Stimulated activated CD8-positive, alpha-beta memory T cell treated with anti-CD3 and anti-CD28 coated beads, Interleukin-15, amount 100 ng/mL, for 48 hours (primary cell): Measurements from ENCODE around the gene ZNF804B.

ENCODE experiments used
- DNase-seq, 2 donors: peaks; one replicate each; pipeline ENCODE4 v3.0.0-alpha.2; 2020; ENCODE audit warnings: low read depth in 2 of 2

The ZNF804B gene

DNA sequence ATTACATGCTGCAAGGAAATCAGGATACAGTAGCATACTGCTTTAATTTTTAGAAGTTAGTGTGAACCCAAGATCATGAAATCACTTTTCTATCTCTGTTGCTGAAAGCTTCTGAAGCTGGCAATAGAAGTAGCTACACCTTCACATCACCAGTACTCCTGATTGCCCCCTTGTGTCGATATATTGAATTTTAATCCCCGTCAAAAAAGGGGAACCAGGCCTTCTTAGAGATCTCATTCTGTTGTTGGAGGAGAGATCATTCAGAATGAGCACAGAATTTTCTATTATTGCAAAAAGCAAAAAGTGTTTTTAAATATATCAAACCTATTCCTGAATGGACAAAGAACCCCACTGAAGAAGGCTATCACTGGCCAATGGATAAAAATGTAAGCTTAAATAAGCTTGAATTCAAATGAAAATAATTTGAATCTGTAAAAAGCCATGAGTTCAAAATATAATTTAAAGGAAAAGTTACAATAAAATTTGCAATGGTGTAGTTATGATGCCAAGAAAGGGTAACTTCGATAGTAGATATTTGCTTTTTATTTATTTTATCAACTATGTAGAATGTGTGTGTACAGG is 75.7 kb downstream of the ZNF804B start:
- DNase-seq, result no peak

DNA sequence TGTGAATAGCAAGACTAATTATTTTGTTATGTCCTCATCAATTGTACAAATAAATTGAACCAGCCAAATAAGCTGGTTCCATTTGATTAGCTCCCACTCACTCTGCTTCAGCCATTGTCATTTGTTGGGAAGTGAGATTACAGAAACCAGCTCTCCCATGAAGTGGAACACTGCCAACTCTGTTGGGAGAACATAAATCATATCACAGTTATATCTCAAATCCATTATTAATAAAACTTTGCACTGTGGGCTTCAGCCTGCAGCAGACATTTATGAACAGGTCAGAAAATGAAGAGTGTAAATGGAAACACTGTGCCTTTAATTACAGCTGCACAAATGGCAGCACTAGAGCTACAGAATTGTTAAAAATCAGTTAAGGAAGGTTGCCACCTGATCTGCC is 82.7 kb downstream of the ZNF804B start:
- no peak for DNase-seq

DNA sequence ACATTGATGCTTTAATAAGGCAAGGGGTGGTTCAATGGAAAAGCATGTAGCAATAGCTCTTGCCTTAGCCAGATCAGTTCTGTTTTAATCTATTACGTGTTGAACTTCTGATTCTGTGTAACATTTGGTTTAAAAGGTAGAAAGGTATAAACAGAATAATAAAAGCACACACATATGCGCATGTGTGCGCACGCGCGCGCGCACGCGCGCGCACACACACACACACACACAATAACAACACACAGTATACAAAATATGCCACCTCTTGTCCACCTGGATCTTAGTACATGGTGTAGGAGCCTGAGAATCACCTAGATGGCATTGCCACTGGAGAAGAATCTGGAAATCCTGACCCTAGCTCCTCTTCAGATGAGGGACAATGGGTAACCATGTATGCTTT is 85.6 kb downstream of the ZNF804B start:
- no peak for DNase-seq

DNA sequence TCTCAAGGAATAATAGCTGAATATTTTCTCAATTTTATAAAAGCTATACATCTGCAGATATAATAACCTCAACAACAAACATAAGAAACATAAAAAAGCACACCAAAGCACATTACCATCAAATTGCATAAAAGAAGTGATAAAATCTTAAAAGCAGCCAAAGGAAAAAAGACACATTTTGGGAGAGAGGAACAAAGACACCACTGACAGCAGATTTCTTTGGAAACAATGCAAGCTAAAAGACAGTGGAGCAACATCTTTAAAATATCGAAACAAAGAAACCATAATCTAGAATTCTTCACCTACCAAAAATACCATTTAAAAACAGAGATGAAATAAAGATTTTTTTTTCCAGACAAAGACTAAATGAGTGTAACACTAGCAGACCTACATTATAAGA is 91.7 kb downstream of the ZNF804B start:
- no peak for DNase-seq

- DNase-seq, result no peak
These were observed 99.8 kb downstream of the ZNF804B start for GRCh38 chr7:88859288-88859687.

- no peak for DNase-seq
These were observed 106.9 kb downstream of the ZNF804B start for GRCh38 chr7:88866265-88866863.

GRCh38 chr7:88867158-88867557 is 107.7 kb downstream of the ZNF804B start:
- DNase-seq, result no peak

DNA sequence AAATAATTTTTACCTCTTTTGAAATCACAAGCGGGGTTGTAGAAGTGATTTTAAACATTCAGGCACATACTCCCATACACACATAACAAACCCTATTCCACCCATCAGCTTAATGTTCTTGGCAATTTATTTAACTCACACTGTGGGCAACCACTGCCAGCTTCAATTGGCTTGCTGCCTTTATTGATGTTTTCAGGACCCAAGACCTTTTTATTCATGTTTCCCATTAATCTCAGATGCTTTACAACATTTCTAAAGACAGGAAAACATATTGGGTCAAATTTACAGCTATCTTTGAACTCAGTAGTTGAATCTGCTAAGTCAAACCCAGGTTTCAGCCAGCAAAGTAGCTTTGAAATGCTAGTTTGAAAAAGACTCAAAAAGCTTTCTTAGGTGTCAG is 109.0 kb downstream of the ZNF804B start:
- DNase-seq, result no peak

- no peak for DNase-seq
These were observed 121.6 kb downstream of the ZNF804B start for GRCh38 chr7:88881136-88881535.

DNA sequence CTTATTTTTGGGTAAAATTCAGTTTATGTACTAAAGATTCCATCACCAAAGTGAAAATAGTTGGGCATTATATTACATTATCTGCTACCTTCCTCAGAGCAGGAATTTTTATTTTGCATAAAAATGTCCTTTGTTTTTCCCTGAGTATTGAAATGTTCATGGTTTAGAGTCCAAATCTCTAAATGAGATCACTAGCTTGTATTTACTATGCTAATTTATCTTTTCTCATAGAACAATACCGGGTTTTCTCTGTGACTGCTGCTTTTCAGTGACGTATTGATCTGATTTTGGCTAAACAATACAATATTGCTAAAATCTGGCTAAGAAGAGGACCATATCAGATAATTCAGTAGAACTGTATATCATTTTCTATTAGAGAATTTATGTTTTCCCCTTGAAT is 125.6 kb downstream of the ZNF804B start:
- DNase-seq, result no peak

DNA sequence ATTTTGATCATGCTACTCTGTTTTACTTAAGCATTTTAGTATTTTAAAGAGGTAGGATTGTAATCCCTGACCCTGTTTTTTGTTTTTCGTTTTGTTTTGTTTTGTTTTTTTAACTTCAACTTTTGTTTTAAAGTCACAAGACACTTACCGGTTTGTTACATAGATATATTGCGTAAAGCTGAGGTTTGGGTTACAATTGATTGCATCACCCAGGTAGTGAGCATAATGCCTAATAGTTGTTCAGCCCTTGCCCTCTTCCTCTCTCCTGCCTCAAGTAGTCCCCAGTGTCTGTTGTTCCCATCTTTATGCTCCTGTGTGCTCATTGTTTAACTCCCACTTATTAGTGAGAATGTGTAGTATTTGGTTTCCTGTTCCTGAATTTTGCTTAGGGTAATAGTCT is 129.2 kb downstream of the ZNF804B start:
- DNase-seq, result no peak

- no peak for DNase-seq
These were observed 151.0 kb downstream of the ZNF804B start for GRCh38 chr7:88910516-88910915.

DNA sequence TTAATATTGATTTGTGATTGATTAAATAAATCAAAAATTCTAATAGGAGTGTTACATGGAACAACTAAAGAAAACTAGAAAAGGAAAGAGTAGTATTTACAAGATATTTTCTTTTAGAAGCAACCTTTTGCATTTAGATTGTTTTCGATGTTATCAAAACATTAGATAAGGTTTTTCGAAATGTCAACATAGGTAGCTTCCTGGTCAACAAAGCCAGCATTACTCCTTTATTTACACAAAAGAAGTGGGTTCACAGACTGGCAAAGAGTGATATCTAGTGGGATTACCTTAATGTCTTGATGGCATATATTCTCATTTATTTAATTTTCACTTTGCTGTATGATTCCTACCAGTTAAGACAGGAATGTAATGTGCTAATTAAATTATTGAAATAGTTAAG is 153.4 kb downstream of the ZNF804B start:
- no peak for DNase-seq

GRCh38 chr7:88915615-88916014 is 156.1 kb downstream of the ZNF804B start:
- no peak for DNase-seq

- DNase-seq, result no peak
These were observed 160.1 kb downstream of the ZNF804B start for GRCh38 chr7:88919478-88920131.

DNA sequence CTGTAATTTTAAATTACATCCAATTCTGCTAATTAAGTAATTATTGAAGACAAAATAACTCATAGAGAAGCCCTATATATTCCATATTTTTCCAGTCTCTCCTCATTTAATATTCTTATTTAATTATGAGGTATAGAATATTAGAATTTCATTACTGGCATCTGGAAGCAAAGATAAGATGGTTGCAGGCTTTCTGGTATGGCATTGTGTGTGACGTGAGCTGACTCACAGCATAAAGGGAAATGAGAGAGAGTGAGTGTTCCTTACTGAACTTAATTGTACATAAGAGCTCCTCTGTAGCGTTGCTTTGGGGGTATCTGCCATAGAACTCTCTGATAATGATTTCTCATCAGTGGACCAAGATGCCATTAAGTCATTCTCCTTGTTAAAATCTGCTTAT is 163.4 kb downstream of the ZNF804B start:
- no peak for DNase-seq

DNA sequence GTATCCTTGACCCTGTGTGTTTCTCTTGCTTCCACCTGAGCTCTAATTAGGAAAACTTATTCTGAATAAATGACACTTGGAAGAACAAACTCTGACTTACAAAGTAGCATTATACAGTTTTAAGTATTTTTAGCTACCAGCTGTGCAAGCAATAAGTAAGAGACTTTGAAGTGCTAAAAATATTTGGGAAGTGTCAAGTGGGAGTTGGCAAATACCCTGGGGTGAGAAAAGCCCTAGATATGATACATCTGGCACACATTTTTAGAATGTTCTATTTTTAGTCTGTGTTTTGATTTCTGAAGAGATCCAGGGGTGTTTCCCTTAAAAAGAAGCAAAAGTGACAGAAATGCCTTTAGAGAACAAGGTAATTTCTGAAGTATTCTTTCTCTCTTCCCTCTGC is 168.8 kb downstream of the ZNF804B start:
- DNase-seq, result no peak

GRCh38 chr7:88929719-88930118 is 170.2 kb downstream of the ZNF804B start:
- no peak for DNase-seq

DNA sequence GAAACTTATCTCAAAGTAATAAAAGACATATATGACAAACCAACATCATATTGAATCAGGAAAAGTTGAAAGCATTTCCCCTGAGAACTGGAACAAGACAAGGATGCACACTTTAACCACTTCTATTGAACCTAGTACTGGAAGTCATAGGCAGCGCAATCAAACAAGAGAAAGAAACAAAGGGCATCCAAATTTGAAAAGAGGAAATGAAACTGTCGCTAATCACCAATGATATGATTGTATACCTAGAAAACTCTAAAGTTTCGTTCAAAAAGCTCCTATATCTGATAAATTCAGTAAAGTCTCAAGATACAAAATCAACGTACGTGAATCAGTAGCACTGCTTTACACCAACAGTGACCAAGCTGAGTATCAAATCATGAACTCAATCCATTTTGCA is 173.8 kb downstream of the ZNF804B start:
- no peak for DNase-seq

- DNase-seq, result no peak
These were observed 183.5 kb downstream of the ZNF804B start for GRCh38 chr7:88942815-88943501.

DNA sequence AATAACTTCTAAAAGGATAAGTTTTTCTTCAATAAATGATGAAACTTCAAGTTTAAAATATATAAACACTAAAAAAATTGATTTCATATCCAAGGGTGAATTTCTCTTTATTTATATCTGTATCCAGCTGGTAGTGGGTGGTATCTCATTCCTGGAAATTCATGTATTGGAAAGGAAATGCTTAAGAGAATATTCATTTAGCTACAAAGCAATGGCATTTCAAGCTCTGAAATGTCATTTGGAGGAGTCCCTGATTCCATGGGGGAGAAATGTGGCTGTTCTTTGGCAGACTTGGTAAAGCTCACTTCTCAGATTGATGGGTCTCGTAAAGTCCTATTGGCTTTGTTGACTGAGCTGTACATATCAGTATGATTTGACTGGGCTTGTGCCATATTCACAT is 192.3 kb downstream of the ZNF804B start:
- no peak for DNase-seq

- DNase-seq, result no peak
These were observed 204.9 kb downstream of the ZNF804B start for GRCh38 chr7:88964418-88964817.

- DNase-seq, result no peak
These were observed 205.9 kb downstream of the ZNF804B start for GRCh38 chr7:88965371-88965770.
